H9 (cell line): ENCODE measurements around the gene CCDC187. TPM values are rescaled to one million over a fixed set of nuclear protein-coding genes. Genes with fewer than 3 reads are reported as not detected.

Experiments used
- DNase-seq: peaks from one replicate; pipeline ENCODE4 v3.0.0-alpha.2; 2017
- H2AFZ ChIP-seq: one replicate; pipeline ENCODE4 v1.6.1; 2013; ENCODE audit warnings: mild to moderate bottlenecking, low read length, control low read depth, moderate library complexity
- H2AK5ac ChIP-seq: 2 replicates; pipeline ENCODE4 v1.6.1; 2013; ENCODE audit warnings: low read length, control low read depth, mixed read lengths; ENCODE audit not compliant: insufficient read length
- H2BK120ac ChIP-seq: one replicate; pipeline ENCODE4 v1.6.1; 2013; ENCODE audit warnings: low read depth, mild to moderate bottlenecking, low read length, control low read depth, inconsistent platforms; ENCODE audit not compliant: poor library complexity, severe bottlenecking
- H2BK12ac ChIP-seq: 2 replicates; pipeline ENCODE4 v1.6.1; 2013; ENCODE audit warnings: low read length, control low read depth, mixed read lengths, low read depth; ENCODE audit not compliant: insufficient read length
- H2BK15ac ChIP-seq: 2 replicates; pipeline ENCODE4 v1.6.1; 2013; ENCODE audit warnings: low read depth, low read length, control low read depth
- H2BK20ac ChIP-seq: one replicate; pipeline ENCODE4 v1.6.1; 2013; ENCODE audit warnings: low read depth, mild to moderate bottlenecking, low read length, control low read depth, inconsistent platforms; ENCODE audit not compliant: poor library complexity, severe bottlenecking
- H2BK5ac ChIP-seq: 2 replicates; pipeline ENCODE4 v1.6.1; 2013; ENCODE audit warnings: low read length, control low read depth, mixed read lengths; ENCODE audit not compliant: insufficient read length
- H3K14ac ChIP-seq: 2 replicates; pipeline ENCODE4 v1.6.1; 2013; ENCODE audit warnings: low read length, control low read depth; ENCODE audit not compliant: insufficient read depth
- H3K18ac ChIP-seq: 2 replicates; pipeline ENCODE4 v1.6.1; 2013; ENCODE audit warnings: low read depth, mild to moderate bottlenecking, mixed read lengths, low read length, control low read depth; ENCODE audit not compliant: insufficient read length
- H3K23ac ChIP-seq: 2 replicates; pipeline ENCODE4 v1.6.1; 2013; ENCODE audit warnings: low read length, control low read depth, mixed read lengths, low read depth; ENCODE audit not compliant: insufficient read length
- H3K23me2 ChIP-seq: 2 replicates; pipeline ENCODE4 v1.6.1; 2013; ENCODE audit warnings: low read depth, mild to moderate bottlenecking, mixed read lengths, low read length, control low read depth; ENCODE audit not compliant: insufficient read length, poor library complexity, severe bottlenecking
- H3K27ac ChIP-seq: 2 replicates; pipeline ENCODE4 v1.5.1; 2013; ENCODE audit warnings: low read length, control low read depth, mixed read lengths, low read depth; ENCODE audit not compliant: insufficient read length
- H3K27me3 ChIP-seq: 2 replicates; pipeline ENCODE4 v1.6.1; 2013; ENCODE audit warnings: low read length, control low read depth, inconsistent platforms; ENCODE audit not compliant: insufficient read depth
- H3K4ac ChIP-seq: 2 replicates; pipeline ENCODE4 v1.6.1; 2013; ENCODE audit warnings: low read depth, mild to moderate bottlenecking, control low read depth, inconsistent platforms, low read length, moderate library complexity
- H3K4me1 ChIP-seq: 2 replicates; pipeline ENCODE4 v1.6.1; 2013; ENCODE audit warnings: low read length, control low read depth, inconsistent platforms; ENCODE audit not compliant: insufficient read depth
- H3K4me2 ChIP-seq: 2 replicates; pipeline ENCODE4 v1.6.1; 2013; ENCODE audit warnings: low read length, control low read depth, mixed read lengths; ENCODE audit not compliant: insufficient read length, insufficient read depth
- H3K56ac ChIP-seq: 2 replicates; pipeline ENCODE4 v1.6.1; 2013; ENCODE audit warnings: low read depth, mild to moderate bottlenecking, mixed read lengths, low read length, control low read depth; ENCODE audit not compliant: insufficient read length
- H3K79me1 ChIP-seq: 2 replicates; pipeline ENCODE4 v1.6.1; 2013; ENCODE audit warnings: low read depth, mild to moderate bottlenecking, moderate library complexity, low read length, control low read depth, inconsistent platforms; ENCODE audit not compliant: insufficient read depth, poor library complexity, severe bottlenecking
- H3K79me2 ChIP-seq: 2 replicates; pipeline ENCODE4 v1.6.1; 2013; ENCODE audit warnings: low read length, control low read depth, inconsistent platforms; ENCODE audit not compliant: insufficient read depth
- H3K9ac ChIP-seq: 2 replicates; pipeline ENCODE4 v1.6.1; 2013; ENCODE audit warnings: low read length, control low read depth, mixed read lengths; ENCODE audit not compliant: insufficient read length; ENCODE audit errors: extremely low read depth
- H3K9me3 ChIP-seq: one replicate; pipeline ENCODE4 v1.6.1; 2013; ENCODE audit warnings: low read depth, low read length, inconsistent platforms; ENCODE audit not compliant: control insufficient read depth
- H3T11ph ChIP-seq: one replicate; pipeline ENCODE4 v1.6.1; 2013; ENCODE audit warnings: mild to moderate bottlenecking, low read length, control low read depth, inconsistent platforms
- H4K20me1 ChIP-seq: one replicate; pipeline ENCODE4 v1.6.1; 2013; ENCODE audit not compliant: control insufficient read depth, insufficient read length, insufficient read depth
- H4K5ac ChIP-seq: 2 replicates; pipeline ENCODE4 v1.6.1; 2013; ENCODE audit warnings: low read depth, mild to moderate bottlenecking, mixed read lengths, low read length, control low read depth; ENCODE audit not compliant: insufficient read length
- H4K8ac ChIP-seq: replicated peaks from 2 replicates; pipeline ENCODE4 v1.6.1; 2013; ENCODE audit warnings: low read length, control low read depth, mixed read lengths, low read depth; ENCODE audit not compliant: insufficient read length
- H4K91ac ChIP-seq: 2 replicates; pipeline ENCODE4 v1.6.1; 2013; ENCODE audit warnings: low read depth, mild to moderate bottlenecking, moderate library complexity, mixed read lengths, low read length, control low read depth; ENCODE audit not compliant: insufficient read length
- H3K27ac Mint-ChIP-seq, 3 experiments: 2 replicates in 2 of 3; 3 replicates in 1 of 3; pipeline ENCODE4 v1.8.0; 2020 to 2021; ENCODE audit warnings: mixed read lengths in 3 of 3, mild to moderate bottlenecking in 1 of 3, moderate library complexity in 1 of 3
- H3K27me3 Mint-ChIP-seq: 2 replicates; pipeline ENCODE4 v1.8.0; 2021; ENCODE audit warnings: low read depth, mild to moderate bottlenecking, moderate library complexity, mixed read lengths
- H3K36me3 Mint-ChIP-seq, 3 experiments: 2 replicates in 2 of 3; 3 replicates in 1 of 3; pipeline ENCODE4 v1.8.0; 2020 to 2021; ENCODE audit warnings: low read depth in 3 of 3, mixed read lengths in 3 of 3; ENCODE audit not compliant: insufficient read depth in 1 of 3
- H3K4me1 Mint-ChIP-seq, 2 experiments: 2 replicates each; pipeline ENCODE4 v1.8.0; 2020; ENCODE audit warnings: mixed read lengths in 2 of 2
- H3K4me3 Mint-ChIP-seq, 2 experiments: 2 replicates in 1 of 2; 3 replicates in 1 of 2; pipeline ENCODE4 v1.8.0; 2020 to 2021; ENCODE audit warnings: mild to moderate bottlenecking in 2 of 2, mixed read lengths in 2 of 2, moderate library complexity in 1 of 2
- H3K9me3 Mint-ChIP-seq, 2 experiments: 2 replicates in 1 of 2; 3 replicates in 1 of 2; pipeline ENCODE4 v1.8.0; 2020; ENCODE audit warnings: mild to moderate bottlenecking in 2 of 2, mixed read lengths in 2 of 2, moderate library complexity in 1 of 2
- WGBS: extraction: QIAGEN DNeasy Blood & Tissue Kit; methylation state at CpG from one replicate; pipeline ENCODE4 v1.1.7; 2013; ENCODE audit warnings: missing lambda C conversion rate, low lambda C conversion rate, mixed read lengths; ENCODE audit not compliant: insufficient read length; ENCODE audit errors: extremely low coverage; 5-methylcytosine and 5-hydroxymethylcytosine counted together
- total RNA-seq: library from RNA; stranded (reverse); gene quantifications from 2 replicates; pipeline ENCODE4 v1.2.1, GENCODE V29; 2021
- TF ChIP-seq, protein P1 (sequence below): fragments of 200-600 bp; sonication (generic); conservative IDR thresholded peaks from 3 replicates; pipeline ENCODE4 v1.8.0; 2021; ENCODE audit warnings: antibody characterized with exemption, mild to moderate bottlenecking

The CCDC187 gene
- total RNA-seq, 1 experiment from 2014 or later: 0.07 TPM

DNA sequence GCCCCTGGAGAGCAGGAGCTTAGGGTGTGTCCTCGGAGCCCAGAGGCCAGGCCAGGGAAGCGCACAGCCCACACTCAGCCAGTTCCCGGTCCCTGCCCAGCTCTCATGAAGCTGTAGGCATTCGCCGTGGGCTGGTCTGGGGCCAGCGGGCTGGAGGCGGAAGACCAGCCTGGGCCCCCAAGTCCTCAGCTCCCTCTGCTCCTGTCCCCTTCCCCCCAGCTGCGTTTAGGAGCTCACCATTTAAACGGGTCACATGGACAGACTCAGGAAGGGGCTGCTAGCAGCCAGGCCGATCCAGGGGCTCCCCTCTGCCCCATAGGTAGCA lies 42.2 kb upstream of the CCDC187 start:
- no CpG with 5 or more reads among the region's 10 CpGs for WGBS
- no peak overlapping the region for H2BK12ac ChIP-seq
- no peak overlapping the region for H2BK120ac ChIP-seq
- Mint-ChIP-seq H3K27ac (no peak overlapping the region; a peak in 1 of 7 replicates), H3K4me1 (peaks cover 3 to 22% of the 10 kb centered on the region in 2 experiments; a peak in 3 of 4 replicates), H3K27me3 (no peaks in the 10 kb centered on the region; the same call in 1 of the 2 replicates), H3K9me3 (no peaks in the 10 kb centered on the region), H3K4me3 (no peak overlapping the region), H3K36me3 (no peaks in the 10 kb centered on the region)
- no peaks in the 10 kb centered on the region for H3K79me2 ChIP-seq
- no peaks in the 10 kb centered on the region for H3K27me3 ChIP-seq
- H3K9ac ChIP-seq: no peak overlapping the region
- H2BK20ac ChIP-seq: no peak overlapping the region
- no peak overlapping the region for H3T11ph ChIP-seq
- 0 out of 2 replicates have a peak overlapping the region, but pooled peaks have one; percentile 42 for H3K14ac ChIP-seq
- H2AK5ac ChIP-seq: no peak overlapping the region
- no peaks in the 10 kb centered on the region for H3K4me1 ChIP-seq
- TF ChIP-seq, protein P1, sequence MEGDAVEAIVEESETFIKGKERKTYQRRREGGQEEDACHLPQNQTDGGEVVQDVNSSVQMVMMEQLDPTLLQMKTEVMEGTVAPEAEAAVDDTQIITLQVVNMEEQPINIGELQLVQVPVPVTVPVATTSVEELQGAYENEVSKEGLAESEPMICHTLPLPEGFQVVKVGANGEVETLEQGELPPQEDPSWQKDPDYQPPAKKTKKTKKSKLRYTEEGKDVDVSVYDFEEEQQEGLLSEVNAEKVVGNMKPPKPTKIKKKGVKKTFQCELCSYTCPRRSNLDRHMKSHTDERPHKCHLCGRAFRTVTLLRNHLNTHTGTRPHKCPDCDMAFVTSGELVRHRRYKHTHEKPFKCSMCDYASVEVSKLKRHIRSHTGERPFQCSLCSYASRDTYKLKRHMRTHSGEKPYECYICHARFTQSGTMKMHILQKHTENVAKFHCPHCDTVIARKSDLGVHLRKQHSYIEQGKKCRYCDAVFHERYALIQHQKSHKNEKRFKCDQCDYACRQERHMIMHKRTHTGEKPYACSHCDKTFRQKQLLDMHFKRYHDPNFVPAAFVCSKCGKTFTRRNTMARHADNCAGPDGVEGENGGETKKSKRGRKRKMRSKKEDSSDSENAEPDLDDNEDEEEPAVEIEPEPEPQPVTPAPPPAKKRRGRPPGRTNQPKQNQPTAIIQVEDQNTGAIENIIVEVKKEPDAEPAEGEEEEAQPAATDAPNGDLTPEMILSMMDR: 0 out of 3 replicates have a peak, but pooled peaks have one; percentile 6
- no peak overlapping the region for H3K4me2 ChIP-seq
- no peak overlapping the region for H3K56ac ChIP-seq
- no peak overlapping the region for H3K27ac ChIP-seq
- no peak overlapping the region for H4K91ac ChIP-seq
- H2BK15ac ChIP-seq: no peak overlapping the region
- H2AFZ ChIP-seq: no peak overlapping the region
- H4K20me1 ChIP-seq: no peaks in the 10 kb centered on the region
- no peak overlapping the region for H4K5ac ChIP-seq
- H4K8ac ChIP-seq: no peak overlapping the region
- H3K79me1 ChIP-seq: no peaks in the 10 kb centered on the region
- no peak overlapping the region for H3K4ac ChIP-seq
- H2BK5ac ChIP-seq: no peak overlapping the region
- no peak for DNase-seq
- no peak overlapping the region for H3K18ac ChIP-seq
- H3K9me3 ChIP-seq: no peaks in the 10 kb centered on the region
- no peak overlapping the region for H3K23ac ChIP-seq
- no peaks in the 10 kb centered on the region for H3K23me2 ChIP-seq
